SK-N-MC (cell line): ENCODE data around the gene SRRM3.

Experiments used
- EZH2 ChIP-seq: fragments of 200-600 bp; sonication (generic); IDR thresholded peaks from one replicate; pipeline ENCODE4 v1.6.1; 2017; ENCODE audit warnings: antibody characterized with exemption
- POLR2AphosphoS5 ChIP-seq: IDR thresholded peaks from 2 replicates; pipeline ENCODE4 v1.6.1; 2012; ENCODE audit warnings: mild to moderate bottlenecking, low read depth, low read length, borderline replicate concordance

GRCh38 chr7:76272851-76273497, 71.3 kb downstream of the SRRM3 start:
- TF ChIP-seq POLR2AphosphoS5 = no peak
- no peak for TF ChIP-seq EZH2
